ENCODE data around the gene TOR1B.

The TOR1B gene

GRCh38 chr9:129845373-129845772 lies 42.4 kb downstream of the TOR1B start:
- DNase-seq (ENCODE audit: low read depth in 3 of 3): no peak

GRCh38 chr9:129848712-129849441 lies 45.9 kb downstream of the TOR1B start:
- DNase-seq (ENCODE audit: low read depth in 3 of 3): no peak

GRCh38 chr9:129849901-129850300 lies 46.9 kb downstream of the TOR1B start:
- DNase-seq (ENCODE audit: low read depth in 3 of 3): no peak

GRCh38 chr9:129850821-129851550 lies 48.0 kb downstream of the TOR1B start:
- no peak for DNase-seq (ENCODE audit: low read depth in 3 of 3)

- no peak for DNase-seq (ENCODE audit: low read depth in 3 of 3)
These were observed 48.8 kb downstream of the TOR1B start for GRCh38 chr9:129851821-129852220.

- DNase-seq (ENCODE audit: low read depth in 3 of 3): no peak
These were observed 49.6 kb downstream of the TOR1B start for GRCh38 chr9:129852579-129852978.

- no peak for DNase-seq (ENCODE audit: low read depth in 3 of 3)
These were observed 50.6 kb downstream of the TOR1B start for GRCh38 chr9:129853614-129854013.

GRCh38 chr9:129854588-129855110 lies 51.7 kb downstream of the TOR1B start:
- no peak for DNase-seq (ENCODE audit: low read depth in 3 of 3)

- DNase-seq (ENCODE audit: low read depth in 3 of 3): no peak
These were observed 54.2 kb downstream of the TOR1B start for GRCh38 chr9:129857207-129857606.

- DNase-seq (ENCODE audit: low read depth in 3 of 3): no peak
These were observed 55.4 kb downstream of the TOR1B start for GRCh38 chr9:129858167-129858962.
